ENCODE results near the gene ACY1. TPM values are rescaled to one million over a fixed set of nuclear protein-coding genes. Genes with fewer than 3 reads are reported as not detected.

The ACY1 gene
- total and polyA plus RNA-seq, 2 of the 13 experiments (the other 11 are each of a cell fraction or from before 2014, with no cell fraction given): 113 to 162 TPM

DNA sequence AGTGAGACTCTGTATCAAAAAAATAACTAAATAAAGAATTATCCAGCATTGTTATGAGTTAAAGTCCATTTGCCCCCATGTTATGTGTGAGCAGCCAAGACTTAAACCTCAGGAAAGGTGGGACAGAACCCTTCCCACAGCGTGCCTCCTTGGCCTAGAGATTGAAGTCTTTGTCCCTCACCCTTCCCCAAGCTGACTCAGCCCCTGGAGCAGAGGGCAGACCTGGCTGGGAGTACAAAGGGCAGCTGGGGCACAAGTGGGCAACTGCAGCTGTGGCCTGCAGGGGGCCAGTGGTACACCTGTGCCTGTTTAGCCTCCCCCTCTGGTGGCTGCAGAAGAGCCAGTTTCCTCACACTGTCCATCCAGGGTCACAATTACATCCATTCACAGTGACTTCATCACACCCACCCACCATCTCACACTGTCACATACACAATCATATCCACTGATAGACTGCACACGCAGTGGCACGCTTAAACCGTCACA is 940 bp upstream of the ACY1 start (continued):
- TF ChIP-seq, protein P1, sequence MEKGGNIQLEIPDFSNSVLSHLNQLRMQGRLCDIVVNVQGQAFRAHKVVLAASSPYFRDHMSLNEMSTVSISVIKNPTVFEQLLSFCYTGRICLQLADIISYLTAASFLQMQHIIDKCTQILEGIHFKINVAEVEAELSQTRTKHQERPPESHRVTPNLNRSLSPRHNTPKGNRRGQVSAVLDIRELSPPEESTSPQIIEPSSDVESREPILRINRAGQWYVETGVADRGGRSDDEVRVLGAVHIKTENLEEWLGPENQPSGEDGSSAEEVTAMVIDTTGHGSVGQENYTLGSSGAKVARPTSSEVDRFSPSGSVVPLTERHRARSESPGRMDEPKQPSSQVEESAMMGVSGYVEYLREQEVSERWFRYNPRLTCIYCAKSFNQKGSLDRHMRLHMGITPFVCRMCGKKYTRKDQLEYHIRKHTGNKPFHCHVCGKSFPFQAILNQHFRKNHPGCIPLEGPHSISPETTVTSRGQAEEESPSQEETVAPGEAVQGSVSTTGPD (CRISPR knock-in tag; IDR thresholded peaks at IDR 0.05): peak; percentile 89; the same call in 1 of the 2 replicates
- TF ChIP-seq RXRB (CRISPR knock-in tag; IDR thresholded peaks at IDR 0.05; ENCODE audit: borderline replicate concordance) (peak; percentile 84), ZNF747 (CRISPR knock-in tag; IDR thresholded peaks at IDR 0.05; ENCODE audit: borderline replicate concordance) (no peak), EP300 (IDR thresholded peaks at IDR 0.05; ENCODE audit: low read depth in 2 of 2, low read length in 2 of 2) (peak; percentile 61; a peak in 1 of 4 replicates), EP300 (CRISPR knock-in tag; IDR thresholded peaks at IDR 0.05; ENCODE audit: borderline replicate concordance) (no peak; the same call in 1 of the 2 replicates), ZNF510 (CRISPR knock-in tag; IDR thresholded peaks at IDR 0.05; ENCODE audit: low read depth) (peak; percentile 19; the same call in 1 of the 2 replicates), ZNF260 (CRISPR knock-in tag; IDR thresholded peaks at IDR 0.05; ENCODE audit: borderline replicate concordance, low read depth) (no peak), NPAS2 (CRISPR knock-in tag; IDR thresholded peaks at IDR 0.05; ENCODE audit: borderline replicate concordance) (no peak), ISL2 (CRISPR knock-in tag; IDR thresholded peaks at IDR 0.05) (no peak), NBN (conservative IDR thresholded peaks at IDR 0.05) (no peak), ZNF737 (CRISPR knock-in tag; IDR thresholded peaks at IDR 0.05; ENCODE audit: borderline replicate concordance) (peak; percentile 72; the same call in 1 of the 2 replicates), SOX5 (CRISPR knock-in tag; IDR thresholded peaks at IDR 0.05; ENCODE audit: borderline replicate concordance) (peak; percentile 63; the same call in 1 of the 2 replicates)
- TF ChIP-seq, protein P2, sequence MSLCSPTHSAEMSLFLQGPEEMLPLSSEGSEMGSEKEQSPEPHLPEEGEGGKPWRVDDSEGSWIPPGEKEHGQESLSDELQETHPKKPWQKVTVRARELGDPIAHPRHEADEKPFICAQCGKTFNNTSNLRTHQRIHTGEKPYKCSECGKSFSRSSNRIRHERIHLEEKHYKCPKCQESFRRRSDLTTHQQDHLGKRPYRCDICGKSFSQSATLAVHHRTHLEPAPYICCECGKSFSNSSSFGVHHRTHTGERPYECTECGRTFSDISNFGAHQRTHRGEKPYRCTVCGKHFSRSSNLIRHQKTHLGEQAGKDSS (CRISPR knock-in tag; IDR thresholded peaks at IDR 0.05; ENCODE audit: borderline replicate concordance, low read depth): no peak
- TF ChIP-seq, protein P3, sequence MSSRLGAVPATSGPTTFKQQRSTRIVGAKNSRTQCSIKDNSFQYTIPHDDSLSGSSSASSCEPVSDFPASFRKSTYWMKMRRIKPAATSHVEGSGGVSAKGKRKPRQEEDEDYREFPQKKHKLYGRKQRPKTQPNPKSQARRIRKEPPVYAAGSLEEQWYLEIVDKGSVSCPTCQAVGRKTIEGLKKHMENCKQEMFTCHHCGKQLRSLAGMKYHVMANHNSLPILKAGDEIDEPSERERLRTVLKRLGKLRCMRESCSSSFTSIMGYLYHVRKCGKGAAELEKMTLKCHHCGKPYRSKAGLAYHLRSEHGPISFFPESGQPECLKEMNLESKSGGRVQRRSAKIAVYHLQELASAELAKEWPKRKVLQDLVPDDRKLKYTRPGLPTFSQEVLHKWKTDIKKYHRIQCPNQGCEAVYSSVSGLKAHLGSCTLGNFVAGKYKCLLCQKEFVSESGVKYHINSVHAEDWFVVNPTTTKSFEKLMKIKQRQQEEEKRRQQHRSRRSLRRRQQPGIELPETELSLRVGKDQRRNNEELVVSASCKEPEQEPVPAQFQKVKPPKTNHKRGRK (CRISPR knock-in tag; IDR thresholded peaks at IDR 0.05): no peak
- TF ChIP-seq, protein P4, sequence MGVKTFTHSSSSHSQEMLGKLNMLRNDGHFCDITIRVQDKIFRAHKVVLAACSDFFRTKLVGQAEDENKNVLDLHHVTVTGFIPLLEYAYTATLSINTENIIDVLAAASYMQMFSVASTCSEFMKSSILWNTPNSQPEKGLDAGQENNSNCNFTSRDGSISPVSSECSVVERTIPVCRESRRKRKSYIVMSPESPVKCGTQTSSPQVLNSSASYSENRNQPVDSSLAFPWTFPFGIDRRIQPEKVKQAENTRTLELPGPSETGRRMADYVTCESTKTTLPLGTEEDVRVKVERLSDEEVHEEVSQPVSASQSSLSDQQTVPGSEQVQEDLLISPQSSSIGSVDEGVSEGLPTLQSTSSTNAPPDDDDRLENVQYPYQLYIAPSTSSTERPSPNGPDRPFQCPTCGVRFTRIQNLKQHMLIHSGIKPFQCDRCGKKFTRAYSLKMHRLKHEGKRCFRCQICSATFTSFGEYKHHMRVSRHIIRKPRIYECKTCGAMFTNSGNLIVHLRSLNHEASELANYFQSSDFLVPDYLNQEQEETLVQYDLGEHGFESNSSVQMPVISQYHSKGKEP (CRISPR knock-in tag; IDR thresholded peaks at IDR 0.05): no peak
- TF ChIP-seq, protein P5, sequence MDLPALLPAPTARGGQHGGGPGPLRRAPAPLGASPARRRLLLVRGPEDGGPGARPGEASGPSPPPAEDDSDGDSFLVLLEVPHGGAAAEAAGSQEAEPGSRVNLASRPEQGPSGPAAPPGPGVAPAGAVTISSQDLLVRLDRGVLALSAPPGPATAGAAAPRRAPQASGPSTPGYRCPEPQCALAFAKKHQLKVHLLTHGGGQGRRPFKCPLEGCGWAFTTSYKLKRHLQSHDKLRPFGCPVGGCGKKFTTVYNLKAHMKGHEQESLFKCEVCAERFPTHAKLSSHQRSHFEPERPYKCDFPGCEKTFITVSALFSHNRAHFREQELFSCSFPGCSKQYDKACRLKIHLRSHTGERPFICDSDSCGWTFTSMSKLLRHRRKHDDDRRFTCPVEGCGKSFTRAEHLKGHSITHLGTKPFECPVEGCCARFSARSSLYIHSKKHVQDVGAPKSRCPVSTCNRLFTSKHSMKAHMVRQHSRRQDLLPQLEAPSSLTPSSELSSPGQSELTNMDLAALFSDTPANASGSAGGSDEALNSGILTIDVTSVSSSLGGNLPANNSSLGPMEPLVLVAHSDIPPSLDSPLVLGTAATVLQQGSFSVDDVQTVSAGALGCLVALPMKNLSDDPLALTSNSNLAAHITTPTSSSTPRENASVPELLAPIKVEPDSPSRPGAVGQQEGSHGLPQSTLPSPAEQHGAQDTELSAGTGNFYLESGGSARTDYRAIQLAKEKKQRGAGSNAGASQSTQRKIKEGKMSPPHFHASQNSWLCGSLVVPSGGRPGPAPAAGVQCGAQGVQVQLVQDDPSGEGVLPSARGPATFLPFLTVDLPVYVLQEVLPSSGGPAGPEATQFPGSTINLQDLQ (CRISPR knock-in tag; IDR thresholded peaks at IDR 0.05): no peak; the same call in 1 of the 2 replicates
- TF ChIP-seq, protein P6, sequence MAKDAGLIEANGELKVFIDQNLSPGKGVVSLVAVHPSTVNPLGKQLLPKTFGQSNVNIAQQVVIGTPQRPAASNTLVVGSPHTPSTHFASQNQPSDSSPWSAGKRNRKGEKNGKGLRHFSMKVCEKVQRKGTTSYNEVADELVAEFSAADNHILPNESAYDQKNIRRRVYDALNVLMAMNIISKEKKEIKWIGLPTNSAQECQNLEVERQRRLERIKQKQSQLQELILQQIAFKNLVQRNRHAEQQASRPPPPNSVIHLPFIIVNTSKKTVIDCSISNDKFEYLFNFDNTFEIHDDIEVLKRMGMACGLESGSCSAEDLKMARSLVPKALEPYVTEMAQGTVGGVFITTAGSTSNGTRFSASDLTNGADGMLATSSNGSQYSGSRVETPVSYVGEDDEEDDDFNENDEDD (CRISPR knock-in tag; IDR thresholded peaks at IDR 0.05; ENCODE audit: borderline replicate concordance): 0 out of 2 replicates have a peak, but pooled peaks have one; percentile 59
- TF ChIP-seq, protein P7, sequence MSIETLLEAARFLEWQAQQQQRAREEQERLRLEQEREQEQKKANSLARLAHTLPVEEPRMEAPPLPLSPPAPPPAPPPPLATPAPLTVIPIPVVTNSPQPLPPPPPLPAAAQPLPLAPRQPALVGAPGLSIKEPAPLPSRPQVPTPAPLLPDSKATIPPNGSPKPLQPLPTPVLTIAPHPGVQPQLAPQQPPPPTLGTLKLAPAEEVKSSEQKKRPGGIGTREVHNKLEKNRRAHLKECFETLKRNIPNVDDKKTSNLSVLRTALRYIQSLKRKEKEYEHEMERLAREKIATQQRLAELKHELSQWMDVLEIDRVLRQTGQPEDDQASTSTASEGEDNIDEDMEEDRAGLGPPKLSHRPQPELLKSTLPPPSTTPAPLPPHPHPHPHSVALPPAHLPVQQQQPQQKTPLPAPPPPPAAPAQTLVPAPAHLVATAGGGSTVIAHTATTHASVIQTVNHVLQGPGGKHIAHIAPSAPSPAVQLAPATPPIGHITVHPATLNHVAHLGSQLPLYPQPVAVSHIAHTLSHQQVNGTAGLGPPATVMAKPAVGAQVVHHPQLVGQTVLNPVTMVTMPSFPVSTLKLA (IDR thresholded peaks at IDR 0.05): peak; percentile 40; the same call in 1 of the 2 replicates

Measured in HepG2 (cell line).